Vagina (tissue), 2 donors: Measurements from ENCODE around the gene SHROOM2. TPM values are rescaled to one million over a fixed set of nuclear protein-coding genes. Genes with fewer than 3 reads are reported as not detected.
"Not testable (repeated sequence)": the region's sequence is repeated elsewhere in the genome, so short reads cannot be mapped to it uniquely, and the experiment has no call there.

Source experiments
- DNase-seq, 2 donors: peaks; one replicate each; pipeline ENCODE4 v3.0.0-alpha.2; 2017; ENCODE audit errors: extremely low spot score in 2 of 2
- H3K27ac ChIP-seq: fragments of 200-600 bp; sonication (generic); one replicate; pipeline ENCODE4 v1.5.1; 2019
- H3K27me3 ChIP-seq: fragments of 200-600 bp; sonication (generic); one replicate; pipeline ENCODE4 v1.5.1; 2019
- H3K36me3 ChIP-seq, 2 donors: fragments of 200-600 bp; sonication (generic); one replicate each; pipeline ENCODE4 v1.5.1; 2017 to 2019
- H3K4me1 ChIP-seq: fragments of 200-600 bp; sonication (generic); one replicate; pipeline ENCODE4 v1.5.1; 2019
- H3K4me3 ChIP-seq, 2 donors: fragments of 200-600 bp; sonication (generic); 1 replicate in 1 of 2; 2 replicates in 1 of 2; pipeline ENCODE4 v1.5.1; 2016 to 2019
- H3K9me3 ChIP-seq: fragments of 200-600 bp; sonication (generic); one replicate; pipeline ENCODE4 v1.5.1; 2019
- CTCF ChIP-seq, 3 experiments: fragments of 450-650 bp in 2 of 3; fragments of 200-600 bp in 1 of 3; sonication (generic) in 1 of 3; IDR thresholded peaks; one replicate each; pipeline ENCODE4 v1.5.1; 2017 to 2019; ENCODE audit warnings: antibody characterized with exemption in 3 of 3, mild to moderate bottlenecking in 2 of 3, moderate library complexity in 2 of 3
- POLR2A ChIP-seq, 2 donors: fragments of 450-650 bp; IDR thresholded peaks; one replicate each; pipeline ENCODE4 v1.6.1; 2017; ENCODE audit warnings: antibody characterized with exemption in 2 of 2, mild to moderate bottlenecking in 2 of 2, moderate library complexity in 2 of 2
- POLR2AphosphoS5 ChIP-seq, 2 donors: sonication (generic); formaldehyde crosslinking; IDR thresholded peaks; one replicate each; pipeline ENCODE4 v1.9.0; 2017; ENCODE audit warnings: antibody characterized with exemption in 2 of 2, mild to moderate bottlenecking in 2 of 2, low read depth in 1 of 2; ENCODE audit not compliant: insufficient read depth in 1 of 2
- intact Hi-C: fragments of 100-400 bp; cut with DNase I; formaldehyde crosslinking; loops from one replicate; pipeline ENCODE4 v1.15.1; 2023
- total RNA-seq: library from RNA; depleted of rRNA; stranded (reverse); fragments of >200 nt; gene quantifications from one replicate; pipeline ENCODE4 v1.2.3, GENCODE V29; 2016

The SHROOM2 gene
- total RNA-seq, 1 donor from 2014 or later, result 8.8 TPM

DNA sequence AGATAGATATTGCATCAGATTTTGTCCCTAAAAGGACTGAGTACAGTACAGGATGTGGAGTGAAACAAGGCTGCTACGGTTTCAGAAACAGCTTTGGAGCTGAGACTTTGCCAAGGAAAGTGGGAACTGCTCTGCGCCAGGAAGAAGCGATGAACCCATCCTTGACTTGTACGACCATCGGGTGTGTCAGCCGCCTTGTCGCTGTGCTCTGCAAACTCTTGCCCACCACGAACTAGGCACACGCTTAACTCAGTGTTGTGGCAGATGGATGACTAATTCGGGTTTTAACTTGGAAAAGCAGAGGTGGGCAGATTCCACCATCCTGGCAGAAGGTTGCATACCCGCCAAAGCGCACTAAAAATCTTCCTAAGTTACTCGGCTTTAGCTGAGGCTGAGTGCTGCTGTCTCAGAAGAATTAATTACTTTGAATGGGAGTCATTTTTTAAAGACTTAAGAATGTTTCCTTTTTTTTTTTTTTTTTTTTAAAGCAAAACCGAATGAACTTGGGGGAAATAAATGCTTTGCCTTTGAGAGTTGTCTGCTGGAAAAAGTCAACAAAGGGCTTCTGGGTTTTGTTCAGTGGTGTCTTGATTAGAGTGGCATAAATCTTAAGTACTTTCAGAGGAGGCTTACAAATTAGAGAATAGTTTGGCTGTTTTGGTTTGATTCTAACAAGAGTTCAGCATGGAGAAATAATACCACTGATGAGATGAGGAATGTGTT, 69.5 kb downstream of the SHROOM2 start:
- H3K4me3 ChIP-seq, result no peak overlapping the region
- H3K4me1 ChIP-seq, result no peaks in the 10 kb centered on the region
- H3K27ac ChIP-seq, result no peak overlapping the region
- TF ChIP-seq POLR2A (IDR thresholded peaks at IDR 0.05) (no peak), POLR2AphosphoS5 (IDR thresholded peaks at IDR 0.05; ENCODE audit: insufficient read depth in 1 of 2, low read depth in 1 of 2) (no peak), CTCF (IDR thresholded peaks at IDR 0.05) (no peak)
- no peaks in the 10 kb centered on the region for H3K27me3 ChIP-seq
- intact Hi-C loops, result no loop called here
- DNase-seq, result no peak
- H3K9me3 ChIP-seq, result no peaks in the 10 kb centered on the region
- H3K36me3 ChIP-seq, result no peaks in the 10 kb centered on the region

- DNase-seq, result no peak
- H3K27ac ChIP-seq, result no peak overlapping the region
- no peak for TF ChIP-seq POLR2AphosphoS5 (IDR thresholded peaks at IDR 0.05; ENCODE audit: insufficient read depth in 1 of 2, low read depth in 1 of 2)
- TF ChIP-seq CTCF (IDR thresholded peaks at IDR 0.05), result no peak
- no peak for TF ChIP-seq POLR2A (IDR thresholded peaks at IDR 0.05)
Observed at GRCh38 chrX:9856588-9856987, 70.4 kb downstream of the SHROOM2 start.

GRCh38 chrX:9857575-9858474, 71.6 kb downstream of the SHROOM2 start:
- Histone ChIP-seq H3K27ac (no peak overlapping the region), H3K27me3 (no peaks in the 10 kb centered on the region)
- DNase-seq, result no peak

More at GRCh38 chrX:9856588-9856987, 70.4 kb downstream of the SHROOM2 start:
- no peaks in the 10 kb centered on the region for H3K36me3 ChIP-seq
- no peaks in the 10 kb centered on the region for H3K27me3 ChIP-seq
- no peaks in the 10 kb centered on the region for H3K9me3 ChIP-seq
- H3K4me1 ChIP-seq, result no peaks in the 10 kb centered on the region
- intact Hi-C loops, result no loop called here
- no peak overlapping the region for H3K4me3 ChIP-seq

GRCh38 chrX:9858684-9859083, 72.5 kb downstream of the SHROOM2 start:
- H3K27ac ChIP-seq, H3K4me3 ChIP-seq, H3K36me3 ChIP-seq, H3K9me3 ChIP-seq, DNase-seq, intact Hi-C loops, H3K4me1 ChIP-seq, H3K27me3 ChIP-seq: not testable (repeated sequence)

More at GRCh38 chrX:9857575-9858474, 71.6 kb downstream of the SHROOM2 start:
- Histone ChIP-seq H3K9me3 (no peaks in the 10 kb centered on the region), H3K4me3 (no peak overlapping the region), H3K36me3 (no peaks in the 10 kb centered on the region), H3K4me1 (no peaks in the 10 kb centered on the region)
- TF ChIP-seq POLR2AphosphoS5 (IDR thresholded peaks at IDR 0.05; ENCODE audit: insufficient read depth in 1 of 2, low read depth in 1 of 2), result no peak
- TF ChIP-seq POLR2A (IDR thresholded peaks at IDR 0.05), result no peak
- no peak for TF ChIP-seq CTCF (IDR thresholded peaks at IDR 0.05)
- intact Hi-C loops, result no loop called here

DNA sequence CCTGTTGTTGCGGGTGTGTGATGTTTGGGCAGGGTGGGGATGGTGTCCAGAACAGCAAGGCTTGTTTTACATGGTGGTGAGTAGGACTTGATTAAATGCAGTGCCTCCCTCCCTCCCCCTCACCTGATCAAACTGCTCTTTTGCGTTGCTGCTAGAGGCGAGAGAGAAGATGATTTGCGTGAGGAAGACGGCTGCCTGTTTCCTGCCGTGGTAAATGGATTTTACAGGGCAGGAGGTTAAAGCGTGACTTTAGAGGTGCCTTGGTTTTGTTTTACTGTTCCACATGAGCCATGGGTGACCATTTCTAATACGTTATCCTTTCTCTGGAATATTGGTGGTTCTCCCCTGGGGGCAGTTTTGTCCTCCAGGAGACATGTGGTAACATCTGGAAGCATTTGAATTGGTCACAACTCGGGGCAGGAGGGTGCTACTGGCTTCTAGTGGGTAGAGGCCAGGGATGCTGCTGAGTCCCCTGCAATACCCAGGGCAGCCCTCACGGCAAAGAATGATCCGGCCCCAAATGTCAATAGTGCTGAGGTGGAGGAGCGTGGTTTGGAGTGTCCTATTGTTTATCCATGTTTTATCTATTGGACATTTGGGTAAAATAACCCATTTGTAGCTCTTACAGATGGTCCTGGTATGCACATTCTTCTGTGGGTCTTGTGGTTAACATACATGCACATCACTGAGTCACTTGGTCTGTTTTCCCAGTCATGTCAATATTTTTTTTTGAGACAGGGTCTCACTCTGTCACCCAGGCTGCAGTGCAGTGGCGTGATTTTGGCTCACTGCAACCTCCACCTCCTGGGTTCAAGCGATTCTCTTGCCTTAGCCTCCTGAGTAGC, 73.7 kb downstream of the SHROOM2 start:
- TF ChIP-seq POLR2AphosphoS5 (IDR thresholded peaks at IDR 0.05; ENCODE audit: insufficient read depth in 1 of 2, low read depth in 1 of 2) (no peak), CTCF (IDR thresholded peaks at IDR 0.05) (no peak), POLR2A (IDR thresholded peaks at IDR 0.05) (no peak)
- Histone ChIP-seq H3K4me1 (no peaks in the 10 kb centered on the region), H3K36me3 (no peaks in the 10 kb centered on the region), H3K27me3 (no peaks in the 10 kb centered on the region), H3K9me3 (no peaks in the 10 kb centered on the region), H3K4me3 (no peak overlapping the region), H3K27ac (no peak overlapping the region)
- intact Hi-C loops, result no loop called here
- no peak for DNase-seq
